ENCODE data around the gene ATM.

Gene ATM

GRCh38 chr11:108343714-108344113, 120.8 kb downstream of the ATM start:
- Histone ChIP-seq H3K36me3 (ENCODE audit: control insufficient read depth in 2 of 2, insufficient read depth in 1 of 2, low read length in 2 of 2) (peaks cover 0 to 20% of the 10 kb centered on the region in 2 experiments; a peak in 1 of 3 replicates), H3K27ac (ENCODE audit: extremely low read depth, low read depth, low read length) (no peak overlapping the region), H3K9me3 (ENCODE audit: control insufficient read depth, insufficient read depth, low read depth, low read length) (no peaks in the 10 kb centered on the region), H3K4me1 (ENCODE audit: control insufficient read depth, insufficient read depth, low read length) (no peaks in the 10 kb centered on the region), H3K4me3 (ENCODE audit: low read depth, low read length) (no peak overlapping the region)
- POLR2A ChIA-PET, result no interaction called here
- TF ChIP-seq SP7 (tag by site-specific recombination; IDR thresholded peaks at IDR 0.05), result no peak
- TF ChIP-seq KLF9 (tag by site-specific recombination; IDR thresholded peaks at IDR 0.05; ENCODE audit: low read depth), result no peak
- no peak for TF ChIP-seq ZXDB (tag by site-specific recombination; IDR thresholded peaks at IDR 0.05)
- TF ChIP-seq KLF17 (tag by site-specific recombination; IDR thresholded peaks at IDR 0.05), result no peak
- no peak for TF ChIP-seq YY1 (tag by site-specific recombination; IDR thresholded peaks at IDR 0.05)
- no peak for TF ChIP-seq WT1 (tag by site-specific recombination; IDR thresholded peaks at IDR 0.05)
- TF ChIP-seq PBX3 (CRISPR knock-in tag; IDR thresholded peaks at IDR 0.05), result no peak
- no peak for TF ChIP-seq PRDM4 (tag by site-specific recombination; IDR thresholded peaks at IDR 0.05)
- TF ChIP-seq ZNF354C (tag by site-specific recombination; IDR thresholded peaks at IDR 0.05; ENCODE audit: borderline replicate concordance, low read depth), result no peak
- CTCF ChIA-PET, result interaction anchor here (0.6 kb wide), 1 partner anchor 129 kb away, joined by 3 read pairs; no protein-coding TSS in a partner anchor

- Histone ChIP-seq H3K9me3 (ENCODE audit: control insufficient read depth, insufficient read depth, low read depth, low read length) (no peaks in the 10 kb centered on the region), H3K4me3 (ENCODE audit: low read depth, low read length) (no peak overlapping the region), H3K4me1 (ENCODE audit: control insufficient read depth, insufficient read depth, low read length) (no peaks in the 10 kb centered on the region), H3K27ac (ENCODE audit: extremely low read depth, low read depth, low read length) (no peak overlapping the region), H3K36me3 (ENCODE audit: control insufficient read depth in 2 of 2, insufficient read depth in 1 of 2, low read length in 2 of 2) (peaks cover 0 to 36% of the 10 kb centered on the region in 2 experiments; a peak in 1 of 3 replicates)
- CTCF ChIA-PET, result no interaction called here
- POLR2A ChIA-PET, result no interaction called here
- no peak for TF ChIP-seq ZSCAN18 (tag by site-specific recombination; IDR thresholded peaks at IDR 0.05)
Measured at GRCh38 chr11:108345767-108346166, 122.9 kb downstream of the ATM start.

GRCh38 chr11:108346451-108346850, 123.6 kb downstream of the ATM start:
- no peak overlapping the region for H3K4me3 ChIP-seq (ENCODE audit: low read depth, low read length)
- H3K9me3 ChIP-seq (ENCODE audit: control insufficient read depth, insufficient read depth, low read depth, low read length), result no peaks in the 10 kb centered on the region
- no peaks in the 10 kb centered on the region for H3K4me1 ChIP-seq (ENCODE audit: control insufficient read depth, insufficient read depth, low read length)
- H3K36me3 ChIP-seq (ENCODE audit: control insufficient read depth in 2 of 2, insufficient read depth in 1 of 2, low read length in 2 of 2), result peaks cover 0 to 40% of the 10 kb centered on the region in 2 experiments; a peak in 1 of 3 replicates
- CTCF ChIA-PET, result no interaction called here
- TF ChIP-seq ZNF585B (tag by site-specific recombination; IDR thresholded peaks at IDR 0.05) (no peak), ZNF561 (tag by site-specific recombination; IDR thresholded peaks at IDR 0.05; ENCODE audit: borderline replicate concordance) (no peak), ZBTB8A (tag by site-specific recombination; IDR thresholded peaks at IDR 0.05) (no peak), ZFP37 (tag by site-specific recombination; IDR thresholded peaks at IDR 0.05) (no peak), WT1 (tag by site-specific recombination; IDR thresholded peaks at IDR 0.05) (no peak), ZNF391 (tag by site-specific recombination; IDR thresholded peaks at IDR 0.05; ENCODE audit: borderline replicate concordance, low read depth) (no peak), ZNF426 (tag by site-specific recombination; IDR thresholded peaks at IDR 0.05) (no peak), AEBP2 (tag by site-specific recombination; IDR thresholded peaks at IDR 0.05; ENCODE audit: borderline replicate concordance) (no peak), ZBTB10 (tag by site-specific recombination; IDR thresholded peaks at IDR 0.05) (no peak), ZNF629 (tag by site-specific recombination; IDR thresholded peaks at IDR 0.05) (no peak)
- H3K27ac ChIP-seq (ENCODE audit: extremely low read depth, low read depth, low read length), result no peak overlapping the region
- POLR2A ChIA-PET, result no interaction called here
